ENCODE results near the gene LAMP2. TPM values are rescaled to one million over a fixed set of nuclear protein-coding genes. Genes with fewer than 3 reads are reported as not detected.

LAMP2 gene
- total and polyA plus RNA-seq, 10 of the 15 experiments (the other 5 are each of a cell fraction or from before 2014, with no cell fraction given): 21.0 to 48.1 (median 27.3) TPM

DNA sequence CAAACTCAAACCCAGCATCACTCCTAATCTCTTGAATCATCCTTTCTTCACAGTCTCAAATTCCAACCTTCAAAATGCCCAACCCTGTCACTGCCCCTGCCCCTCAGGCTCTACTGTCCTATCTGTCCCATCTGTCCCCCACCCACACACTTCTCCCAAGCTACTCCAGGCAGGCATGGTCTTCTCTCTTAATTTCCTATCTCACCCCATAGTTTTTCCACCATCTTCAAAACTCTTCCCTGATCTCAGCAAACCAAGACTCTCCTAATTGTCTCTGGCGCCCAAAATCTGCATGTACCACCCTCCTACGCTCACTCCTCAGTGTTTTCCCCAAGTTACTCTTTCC, 644 bp downstream of the LAMP2 start:
- SMC1A ChIA-PET (ENCODE audit: uncharacterized antibody, unreplicated experiment): interaction anchor here (1.0 to 1.1 kb wide), 2 partner anchors 10 to 49 kb away, joined by 3 to 4 read pairs; no protein-coding TSS in a partner anchor
- RAD21 ChIA-PET (ENCODE audit: unreplicated experiment): no interaction called here
- no peaks in the 10 kb centered on the region for H3K9me3 ChIP-seq (replicated peaks; ENCODE audit: control insufficient read depth, insufficient read depth, low read length)
- WGBS (ENCODE audit: insufficient coverage, insufficient replicate concordance, low lambda C conversion rate, missing lambda C conversion rate): 6% methylated on average over 2 of the region's 2 CpGs
- H3K9ac ChIP-seq (ENCODE audit: control insufficient read depth, insufficient read depth, low read length): peak overlapping the region; percentile 69
- TF ChIP-seq EGR1 (IDR thresholded peaks at IDR 0.05; ENCODE audit: borderline replicate concordance in 1 of 2, low read depth in 2 of 2, low read length in 2 of 2) (no peak), CEBPB (IDR thresholded peaks at IDR 0.05; ENCODE audit: borderline replicate concordance in 1 of 2, low read depth in 2 of 2, low read length in 2 of 2) (no peak), RAD21 (IDR thresholded peaks at IDR 0.05; ENCODE audit: insufficient read depth, low read depth, low read length) (no peak), STAT3 (IDR thresholded peaks at IDR 0.05; ENCODE audit: low read depth, low read length) (no peak), ZNF622 (IDR thresholded peaks at IDR 0.05) (no peak), BHLHE40 (IDR thresholded peaks at IDR 0.05; ENCODE audit: borderline replicate concordance in 1 of 2, low read depth in 2 of 2, low read length in 1 of 2) (no peak), SMARCA5 (IDR thresholded peaks at IDR 0.05) (no peak)
- TF ChIP-seq, protein P1, sequence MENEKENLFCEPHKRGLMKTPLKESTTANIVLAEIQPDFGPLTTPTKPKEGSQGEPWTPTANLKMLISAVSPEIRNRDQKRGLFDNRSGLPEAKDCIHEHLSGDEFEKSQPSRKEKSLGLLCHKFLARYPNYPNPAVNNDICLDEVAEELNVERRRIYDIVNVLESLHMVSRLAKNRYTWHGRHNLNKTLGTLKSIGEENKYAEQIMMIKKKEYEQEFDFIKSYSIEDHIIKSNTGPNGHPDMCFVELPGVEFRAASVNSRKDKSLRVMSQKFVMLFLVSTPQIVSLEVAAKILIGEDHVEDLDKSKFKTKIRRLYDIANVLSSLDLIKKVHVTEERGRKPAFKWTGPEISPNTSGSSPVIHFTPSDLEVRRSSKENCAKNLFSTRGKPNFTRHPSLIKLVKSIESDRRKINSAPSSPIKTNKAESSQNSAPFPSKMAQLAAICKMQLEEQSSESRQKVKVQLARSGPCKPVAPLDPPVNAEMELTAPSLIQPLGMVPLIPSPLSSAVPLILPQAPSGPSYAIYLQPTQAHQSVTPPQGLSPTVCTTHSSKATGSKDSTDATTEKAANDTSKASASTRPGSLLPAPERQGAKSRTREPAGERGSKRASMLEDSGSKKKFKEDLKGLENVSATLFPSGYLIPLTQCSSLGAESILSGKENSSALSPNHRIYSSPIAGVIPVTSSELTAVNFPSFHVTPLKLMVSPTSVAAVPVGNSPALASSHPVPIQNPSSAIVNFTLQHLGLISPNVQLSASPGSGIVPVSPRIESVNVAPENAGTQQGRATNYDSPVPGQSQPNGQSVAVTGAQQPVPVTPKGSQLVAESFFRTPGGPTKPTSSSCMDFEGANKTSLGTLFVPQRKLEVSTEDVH (IDR thresholded peaks at IDR 0.05; ENCODE audit: low read depth, partially characterized antibody): no peak
- H3K4me1 ChIP-seq (ENCODE audit: control insufficient read depth, insufficient read depth, low read length): no peaks in the 10 kb centered on the region
- H3K4me3 ChIP-seq: peak overlapping the region; percentile 70
- no peak for ATAC-seq
- DNase-seq (ENCODE audit: low read depth, low spot score): no peak
- H4K20me1 ChIP-seq (ENCODE audit: control insufficient read depth, insufficient read depth): no peaks in the 10 kb centered on the region
- H3K27me3 ChIP-seq (replicated peaks in 1 of 2; ENCODE audit: control insufficient read depth in 2 of 2, insufficient read depth in 2 of 2, low read length in 1 of 2): no peaks in the 10 kb centered on the region
- BruUV-seq (replicated peaks): no TSS peak
- H3K79me2 ChIP-seq (ENCODE audit: control insufficient read depth, insufficient read depth, low read length): peaks cover 31% of the 10 kb centered on the region
- in situ Hi-C loops (cut with MboI) (no loop called here), intact Hi-C loops (cut with micrococcal nuclease; ENCODE audit: unreplicated experiment) (no loop called here)
- FAIRE-seq: no peak
- peak overlapping the region; percentile 68 for H3K27ac ChIP-seq (ENCODE audit: control insufficient read depth, insufficient read depth)
- CTCF ChIA-PET: interaction anchor here (1.4 kb wide), 1 partner anchor 18 kb away, joined by 5 read pairs; no protein-coding TSS in a partner anchor
- peak overlapping the region; percentile 63 for H3K4me2 ChIP-seq (ENCODE audit: control insufficient read depth, insufficient read depth)
- POLR2A ChIA-PET: interaction anchor here (0.6 kb wide), 1 partner anchor 605 kb away, joined by 3 read pairs; no protein-coding TSS in a partner anchor
- H2AFZ ChIP-seq (ENCODE audit: control insufficient read depth, low read depth, low read length): no peak overlapping the region; the same call in 1 of the 2 replicates
- no peaks in the 10 kb centered on the region for H3K36me3 ChIP-seq (ENCODE audit: control insufficient read depth in 2 of 2, insufficient read depth in 2 of 2, low read length in 1 of 2)

Data from GM12878 (cell line).